ENCODE results near the gene NCEH1. TPM values are rescaled to one million over a fixed set of nuclear protein-coding genes. Genes with fewer than 3 reads are reported as not detected.

The NCEH1 gene
- total RNA-seq, 6 donors from 2014 or later: 16.8 to 73.1 (median 36.4) TPM

- H3K27ac ChIP-seq: peak overlapping the region in 3 of 4 donors; percentile 10 to 84 (median 38)
- no peak for TF ChIP-seq POLR2AphosphoS5 (IDR thresholded peaks at IDR 0.05)
- no peak for TF ChIP-seq EP300 (IDR thresholded peaks at IDR 0.05)
- H3K27me3 ChIP-seq: no peaks in the 10 kb centered on the region
- H3K4me1 ChIP-seq: peaks cover 33 to 48% (median 37%) of the 10 kb centered on the region in 4 donors
- H3K4me3 ChIP-seq: no peak overlapping the region
- ATAC-seq (ENCODE audit: low FRiP score in 2 of 2) (no peak), DNase-seq (no peak)
- no peaks in the 10 kb centered on the region for H3K9me3 ChIP-seq
- H3K36me3 ChIP-seq: no peaks in the 10 kb centered on the region
Measured at GRCh38 chr3:172581757-172582166, 129.1 kb downstream of the NCEH1 start.

DNA sequence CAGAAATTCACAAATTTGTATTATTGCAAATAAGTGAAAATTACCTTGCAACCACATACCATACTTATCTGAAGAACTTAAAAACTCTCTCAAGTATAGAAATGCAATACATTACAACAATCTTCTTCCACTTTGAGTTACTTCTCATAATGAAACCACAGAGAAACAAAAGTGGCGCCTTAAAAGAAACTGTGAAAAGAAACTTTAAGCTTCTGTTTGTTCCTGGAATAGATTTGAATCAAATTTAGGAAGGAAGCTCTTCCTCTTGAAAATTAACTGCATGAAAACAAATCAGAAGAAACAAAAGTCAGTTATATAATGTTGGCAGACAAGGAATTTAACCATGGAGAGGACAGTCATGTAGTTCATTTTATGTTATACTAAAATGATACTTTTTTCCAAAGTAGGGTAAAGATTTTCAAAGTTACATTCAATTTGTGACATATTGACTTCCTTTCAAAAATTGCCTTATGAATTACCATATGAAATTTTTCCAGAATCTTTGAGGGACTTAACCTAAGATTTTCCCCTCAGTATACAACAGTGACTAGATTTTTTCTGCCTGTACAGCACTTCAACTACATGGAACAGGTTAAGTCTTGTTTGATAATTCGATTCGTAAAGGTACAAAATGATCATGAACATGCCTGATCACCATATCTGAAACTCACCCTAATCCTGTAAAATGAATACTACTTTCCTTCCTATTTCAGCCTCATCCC, 130.0 kb downstream of the NCEH1 start:
- Histone ChIP-seq H3K27me3 (no peaks in the 10 kb centered on the region), H3K36me3 (no peaks in the 10 kb centered on the region), H3K4me3 (no peak overlapping the region), H3K9me3 (no peaks in the 10 kb centered on the region), H3K4me1 (peaks cover 24 to 40% (median 28%) of the 10 kb centered on the region in 4 donors), H3K27ac (peak overlapping the region; percentile 54 to 84 (median 63))
- no peak for ATAC-seq (ENCODE audit: low FRiP score in 2 of 2)
- TF ChIP-seq EP300 (IDR thresholded peaks at IDR 0.05) (no peak), POLR2AphosphoS5 (IDR thresholded peaks at IDR 0.05) (no peak), POLR2A (IDR thresholded peaks at IDR 0.05) (no peak), CTCF (IDR thresholded peaks at IDR 0.05) (no peak)
- 49 to 57% methylated on average over 3 of the region's 3 CpGs for WGBS, 2 donors
- DNase-seq: no peak

Small RNAs within 50 kb of the gene (small RNA-seq; reads per million reads assigned to genes)
- gene RNU6-547P: 0 reads per million in 4 donors

Other genes starting within 250 kb of the NCEH1 start
- gene TNFSF10, start 187.6 kb downstream of the NCEH1 start, total RNA-seq: 10 to 100 TPM; 41.0 to 95.2 (median 76.8) TPM
- gene ECT2, start 39.7 kb upstream of the NCEH1 start, total RNA-seq: 10 to 100 TPM in 5 of 6 donors, 1 to 10 TPM in 1; 7.1 to 18.7 (median 13.7) TPM